GM13977 (cell line): ENCODE data around the gene PRSS48.

ENCODE experiments used
- DNase-seq: peaks from one replicate; pipeline ENCODE4 v3.0.0; 2012; ENCODE audit warnings: low spot score
- in situ Hi-C: fragments of 300-500 bp; cut with MboI; formaldehyde crosslinking; loops from one replicate; pipeline ENCODE4 v1.12.0; 2022; ENCODE audit warnings: low sequenced_read_pairs, low pct_unique_long_range_greater_than_20kb, mixed read lengths, inconsistent platforms; ENCODE audit not compliant: unreplicated experiment
- TF ChIP-seq, protein P1 (sequence below): IDR thresholded peaks from 2 replicates; pipeline ENCODE4 v1.5.1; 2012; ENCODE audit warnings: mild to moderate bottlenecking, control low read depth; ENCODE audit not compliant: insufficient read depth; ENCODE audit errors: extremely low read depth, missing control alignments

Gene PRSS48

GRCh38 chr4:151313306-151314009 is 36.5 kb downstream of the PRSS48 start:
- in situ Hi-C loops = no loop called here
- DNase-seq = no peak
- TF ChIP-seq, protein P1, sequence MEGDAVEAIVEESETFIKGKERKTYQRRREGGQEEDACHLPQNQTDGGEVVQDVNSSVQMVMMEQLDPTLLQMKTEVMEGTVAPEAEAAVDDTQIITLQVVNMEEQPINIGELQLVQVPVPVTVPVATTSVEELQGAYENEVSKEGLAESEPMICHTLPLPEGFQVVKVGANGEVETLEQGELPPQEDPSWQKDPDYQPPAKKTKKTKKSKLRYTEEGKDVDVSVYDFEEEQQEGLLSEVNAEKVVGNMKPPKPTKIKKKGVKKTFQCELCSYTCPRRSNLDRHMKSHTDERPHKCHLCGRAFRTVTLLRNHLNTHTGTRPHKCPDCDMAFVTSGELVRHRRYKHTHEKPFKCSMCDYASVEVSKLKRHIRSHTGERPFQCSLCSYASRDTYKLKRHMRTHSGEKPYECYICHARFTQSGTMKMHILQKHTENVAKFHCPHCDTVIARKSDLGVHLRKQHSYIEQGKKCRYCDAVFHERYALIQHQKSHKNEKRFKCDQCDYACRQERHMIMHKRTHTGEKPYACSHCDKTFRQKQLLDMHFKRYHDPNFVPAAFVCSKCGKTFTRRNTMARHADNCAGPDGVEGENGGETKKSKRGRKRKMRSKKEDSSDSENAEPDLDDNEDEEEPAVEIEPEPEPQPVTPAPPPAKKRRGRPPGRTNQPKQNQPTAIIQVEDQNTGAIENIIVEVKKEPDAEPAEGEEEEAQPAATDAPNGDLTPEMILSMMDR = no peak

DNA sequence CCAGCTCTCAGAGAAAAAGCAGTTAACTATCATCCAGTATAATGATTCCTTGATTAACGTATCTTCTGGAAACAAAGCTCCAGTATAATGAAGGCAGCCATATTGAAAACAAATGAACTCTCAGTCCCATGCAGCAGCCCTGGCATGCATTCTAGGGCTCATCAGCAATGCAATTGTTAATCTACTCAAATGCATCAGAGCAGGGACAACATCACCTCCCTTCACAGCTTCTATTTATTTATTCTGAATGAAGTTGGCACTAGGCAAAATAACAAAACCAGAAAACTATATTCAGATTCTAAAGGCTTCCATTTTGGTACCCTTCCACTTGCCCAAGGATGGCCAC is 37.0 kb downstream of the PRSS48 start:
- DNase-seq = no peak
- TF ChIP-seq, protein P1 = no peak

GRCh38 chr4:151314479-151314878 is 37.5 kb downstream of the PRSS48 start:
- TF ChIP-seq, protein P1 = no peak
- DNase-seq = no peak
- in situ Hi-C loops = no loop called here

More for the DNA sequence above, 37.0 kb downstream of the PRSS48 start:
- in situ Hi-C loops = no loop called here

GRCh38 chr4:151315212-151315886 is 38.4 kb downstream of the PRSS48 start:
- TF ChIP-seq, protein P1 = no peak
- in situ Hi-C loops = no loop called here
- no peak for DNase-seq

DNA sequence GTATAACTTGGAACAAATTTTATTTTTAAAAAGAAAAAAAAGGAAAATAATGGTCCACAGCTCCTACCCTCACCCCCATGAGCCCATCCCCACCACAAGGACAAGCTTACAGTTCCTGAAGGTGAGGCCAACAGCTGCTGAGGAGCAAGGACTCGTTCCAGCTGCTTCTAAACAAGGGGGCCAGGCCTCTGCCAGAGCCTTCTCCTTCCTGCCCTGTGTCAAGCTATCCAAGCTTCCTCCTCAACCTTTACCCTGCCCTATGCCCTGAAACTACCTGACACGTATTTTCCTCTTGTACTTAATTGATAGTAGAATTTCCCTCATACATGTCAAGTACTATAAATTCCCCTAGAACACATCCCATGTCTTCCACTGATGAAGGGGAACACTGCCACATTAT is 39.7 kb downstream of the PRSS48 start:
- no peak for DNase-seq

DNA sequence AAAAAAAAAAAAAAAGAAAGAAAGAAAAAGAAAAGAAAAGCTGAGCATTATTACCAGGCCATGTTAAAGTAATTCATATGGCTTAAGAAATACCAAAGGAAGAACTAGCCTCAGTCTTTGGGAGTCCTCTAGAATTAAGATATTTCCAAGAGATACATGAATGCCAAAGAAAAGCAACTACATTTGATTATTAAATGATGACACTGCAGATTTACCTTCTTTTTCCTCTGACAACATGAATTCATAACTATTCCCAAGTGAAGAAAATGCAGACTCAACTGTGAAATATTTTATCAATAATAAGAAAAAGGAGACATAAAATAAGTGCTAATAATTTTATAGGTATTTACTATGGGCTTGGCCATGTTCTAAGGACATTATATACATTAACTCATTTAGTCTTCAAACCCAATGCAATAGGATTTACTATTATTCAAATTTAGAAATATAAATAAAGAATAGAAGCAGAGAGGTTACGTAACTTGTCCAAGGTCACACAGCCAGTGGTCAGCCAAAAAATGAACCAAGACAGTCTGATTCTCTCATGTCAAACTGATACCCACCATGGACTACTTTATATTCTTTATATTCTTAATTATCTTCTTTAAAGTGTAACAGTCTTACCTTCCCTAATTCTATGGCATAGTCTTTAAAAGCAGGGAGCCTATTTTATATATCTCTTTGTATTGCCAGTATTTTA is 41.5 kb downstream of the PRSS48 start:
- DNase-seq = no peak
- in situ Hi-C loops = no loop called here
- TF ChIP-seq, protein P1 = no peak

More for the DNA sequence above, 39.7 kb downstream of the PRSS48 start:
- TF ChIP-seq, protein P1 = no peak
- in situ Hi-C loops = no loop called here
